Pancreas (tissue), 10 donors: ENCODE results near the gene CDK11B. TPM values are rescaled to one million over a fixed set of nuclear protein-coding genes. Genes with fewer than 3 reads are reported as not detected.

Experiments
- ATAC-seq, 4 donors: fragments of 200-7000 bp; cut with Tn5 transposase; one replicate each; pipeline versions ENCODE4 v1.8.0 to v1.9.1; 2020; ENCODE audit warnings: mild to moderate bottlenecking in 4 of 4, moderate library complexity in 4 of 4
- DNase-seq, 6 donors: peaks; one replicate each; pipeline ENCODE4 v3.0.0-alpha.2; 2020
- FAIRE-seq: peaks from 2 replicates; lab custom pipeline; 2012; peaks lifted over from hg19 to GRCh38; lab: Jason Lieb, UNC
- H3K27ac ChIP-seq, 4 donors: fragments of 200-600 bp; sonication (generic); 1 replicate in 3 of 4; 2 replicates in 1 of 4; pipeline versions ENCODE4 v1.5.0 to v1.8.0; 2020
- H3K27me3 ChIP-seq, 4 donors: fragments of 200-600 bp; one replicate each; pipeline ENCODE4 v1.8.0; 2021
- H3K36me3 ChIP-seq, 3 donors: fragments of 200-600 bp; sonication (generic) in 1 of 3; one replicate each; pipeline versions ENCODE4 v1.5.0 to v1.8.0; 2020 to 2021
- H3K4me1 ChIP-seq, 3 donors: fragments of 200-600 bp; one replicate each; pipeline ENCODE4 v1.8.0; 2021
- H3K4me3 ChIP-seq, 4 donors: fragments of 200-600 bp; sonication (generic) in 2 of 4; one replicate each; pipeline versions ENCODE4 v1.5.0 to v1.8.0; 2020 to 2021
- H3K9me3 ChIP-seq, 4 donors: fragments of 200-600 bp; one replicate each; pipeline ENCODE4 v1.8.0; 2021
- WGBS, 2 donors: extraction: QIAGEN DNeasy Blood & Tissue Kit; methylation state at CpG; one replicate each; pipeline ENCODE4 v1.1.7; 2013; 5-methylcytosine and 5-hydroxymethylcytosine counted together
- intact Hi-C, 3 donors: fragments of 100-400 bp; cut with DNase I; formaldehyde crosslinking; loops; one replicate each; pipeline versions ENCODE4 v1.11.1 to v1.14.2; 2022
- polyA plus RNA-seq, 2 donors: library from polyadenylated mRNA; stranded (reverse); fragments of 200-250 nt; gene quantifications; one replicate each; pipeline ENCODE4 v1.2.3, GENCODE V29; 2013
- total RNA-seq, 6 donors: library from RNA; stranded (reverse); fragmentation: NEBNext Ultra II Directional in 4 of 6; extraction: Animal tissue kit (Norgen Biotek cat#: 25700) in 4 of 6; gene quantifications; one replicate each; pipeline versions ENCODE4 v1.2.1 to v1.2.4, GENCODE V29; 2021 to 2023
- TF ChIP-seq, protein P1 (sequence below), 4 donors: fragments of 200-600 bp; sonication (generic) in 3 of 4; IDR thresholded peaks; one replicate each; pipeline versions ENCODE4 v1.5.0 to v1.8.0; 2021; ENCODE audit warnings: antibody characterized with exemption in 4 of 4
- donor health status: healthy with polysubstance abuse.
- donor health status: DM: no; HTN: no; CAD: no; lungs with moderate emphysema.
- donor health status: DM: no; HTN: no; CAD: no.
- donor health status: control.
- donor health status: control.
- donor health status: Bipolar disorder and iron deficiency.
- donor health status: DM: yes; HTN: yes; CAD: no.
- donor health status: DM: no; HTN: no; CAD: no.
- donor health status: DM: no; HTN: no; CAD: no.
- donor health status: DM: yes; HTN: yes; CAD: no.

CDK11B gene
- total and polyA plus RNA-seq, 8 donors: 9.0 to 31.8 (median 10.9) TPM

DNA sequence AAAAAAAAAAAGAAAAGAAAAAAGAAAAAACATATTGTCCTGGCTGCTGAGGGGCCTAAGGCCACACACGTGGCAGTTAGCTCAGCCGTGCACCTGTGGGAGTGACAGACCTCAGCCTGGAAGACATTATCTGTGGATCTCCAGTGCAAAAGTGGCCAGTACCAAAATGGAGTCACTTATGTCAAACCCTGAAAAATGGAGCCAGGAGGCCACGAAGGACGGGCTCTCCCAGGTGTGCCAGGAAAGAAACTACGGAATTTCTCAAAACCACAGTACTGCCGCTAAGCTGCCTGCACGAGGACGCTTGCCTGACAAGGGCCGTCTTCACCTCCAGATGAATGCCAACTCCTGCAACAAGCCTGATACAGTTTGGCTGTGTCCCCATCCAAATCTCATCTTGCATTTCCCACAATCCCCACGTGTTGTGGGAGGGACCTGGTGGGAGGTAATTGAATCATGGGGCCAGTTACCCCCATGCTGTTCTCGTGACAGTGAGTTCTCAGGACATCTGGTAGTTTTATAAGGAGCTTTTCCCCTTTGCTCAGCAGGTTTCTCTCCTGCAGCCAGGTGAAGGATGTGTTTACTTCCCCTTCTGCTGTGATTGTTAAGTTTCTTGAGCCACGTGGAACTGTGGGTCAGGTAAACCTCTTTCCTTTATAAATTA is 48.9 kb downstream of the CDK11B start:
- 71 to 74% methylated on average over 12 of the region's 12 CpGs for WGBS, 2 donors
- TF ChIP-seq, protein P1, sequence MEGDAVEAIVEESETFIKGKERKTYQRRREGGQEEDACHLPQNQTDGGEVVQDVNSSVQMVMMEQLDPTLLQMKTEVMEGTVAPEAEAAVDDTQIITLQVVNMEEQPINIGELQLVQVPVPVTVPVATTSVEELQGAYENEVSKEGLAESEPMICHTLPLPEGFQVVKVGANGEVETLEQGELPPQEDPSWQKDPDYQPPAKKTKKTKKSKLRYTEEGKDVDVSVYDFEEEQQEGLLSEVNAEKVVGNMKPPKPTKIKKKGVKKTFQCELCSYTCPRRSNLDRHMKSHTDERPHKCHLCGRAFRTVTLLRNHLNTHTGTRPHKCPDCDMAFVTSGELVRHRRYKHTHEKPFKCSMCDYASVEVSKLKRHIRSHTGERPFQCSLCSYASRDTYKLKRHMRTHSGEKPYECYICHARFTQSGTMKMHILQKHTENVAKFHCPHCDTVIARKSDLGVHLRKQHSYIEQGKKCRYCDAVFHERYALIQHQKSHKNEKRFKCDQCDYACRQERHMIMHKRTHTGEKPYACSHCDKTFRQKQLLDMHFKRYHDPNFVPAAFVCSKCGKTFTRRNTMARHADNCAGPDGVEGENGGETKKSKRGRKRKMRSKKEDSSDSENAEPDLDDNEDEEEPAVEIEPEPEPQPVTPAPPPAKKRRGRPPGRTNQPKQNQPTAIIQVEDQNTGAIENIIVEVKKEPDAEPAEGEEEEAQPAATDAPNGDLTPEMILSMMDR (IDR thresholded peaks at IDR 0.05): no peak

DNA sequence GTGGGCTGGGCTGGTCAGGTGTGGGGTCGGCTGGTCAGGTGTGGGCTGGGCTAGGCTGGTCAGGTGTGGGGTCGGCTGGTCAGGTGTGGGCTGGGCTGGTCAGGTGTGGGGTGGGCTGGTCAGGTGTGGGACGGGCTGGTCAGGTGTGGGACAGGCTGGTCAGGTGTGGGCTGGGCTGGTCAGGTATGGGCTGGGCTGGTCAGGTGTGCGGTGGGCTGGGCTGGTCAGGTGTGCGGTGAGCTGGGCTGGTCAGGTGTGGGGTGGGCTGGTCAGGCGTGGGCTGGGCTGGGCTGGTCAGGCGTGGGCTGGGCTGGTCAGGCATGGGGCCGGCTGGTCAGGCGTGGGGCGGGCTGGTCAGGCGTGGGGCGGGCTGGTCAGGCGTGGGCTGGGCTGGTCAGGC is 52.6 kb downstream of the CDK11B start:
- TF ChIP-seq, protein P1 (IDR thresholded peaks at IDR 0.05): no peak
- H3K9me3 ChIP-seq: no peaks in the 10 kb centered on the region
- intact Hi-C loops: no loop called here
- H3K4me3 ChIP-seq: no peak overlapping the region
- H3K36me3 ChIP-seq: no peaks in the 10 kb centered on the region
- 65 to 77% methylated on average over 7 to 13 of the region's 13 CpGs for WGBS, 2 donors
- DNase-seq: peak in 1 of 6 donors; percentile 48
- no peaks in the 10 kb centered on the region for H3K4me1 ChIP-seq
- no peak for FAIRE-seq
- no peak overlapping the region for H3K27ac ChIP-seq
- no peaks in the 10 kb centered on the region for H3K27me3 ChIP-seq
- no peak for ATAC-seq

More for the DNA sequence above, 48.9 kb downstream of the CDK11B start:
- Histone ChIP-seq H3K9me3 (no peaks in the 10 kb centered on the region), H3K4me3 (no peak overlapping the region), H3K27me3 (no peaks in the 10 kb centered on the region), H3K36me3 (no peaks in the 10 kb centered on the region), H3K27ac (no peak overlapping the region), H3K4me1 (peaks cover 0 to 9% (median 0%) of the 10 kb centered on the region in 3 donors)
- DNase-seq (peak in 1 of 6 donors; percentile 7), ATAC-seq (no peak), FAIRE-seq (no peak)
- intact Hi-C loops: no loop called here

DNA sequence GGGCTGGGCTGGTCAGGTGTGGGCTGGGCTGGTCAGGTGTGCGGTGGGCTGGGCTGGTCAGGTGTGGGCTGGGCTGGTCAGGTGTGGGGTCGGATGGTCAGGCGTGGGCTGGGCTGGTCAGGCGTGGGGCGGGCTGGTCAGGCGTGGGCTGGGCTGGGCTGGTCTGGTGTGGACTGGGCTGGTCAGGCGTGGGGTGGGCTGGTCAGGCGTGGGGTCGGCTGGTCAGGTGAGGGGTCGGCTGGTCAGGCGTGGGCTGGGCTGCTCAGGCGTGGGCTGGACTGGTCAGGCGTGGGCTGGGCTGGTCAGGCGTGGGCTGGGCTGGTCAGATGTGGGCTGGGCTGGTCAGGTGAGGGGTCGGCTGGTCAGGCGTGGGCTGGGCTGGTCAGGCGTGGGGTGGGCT is 53.1 kb downstream of the CDK11B start:
- no peak overlapping the region for H3K27ac ChIP-seq
- WGBS, 2 donors: 76 to 85% methylated on average over 17 of the region's 17 CpGs
- intact Hi-C loops: no loop called here
- TF ChIP-seq, protein P1 (IDR thresholded peaks at IDR 0.05): no peak
- no peaks in the 10 kb centered on the region for H3K4me1 ChIP-seq
- no peaks in the 10 kb centered on the region for H3K36me3 ChIP-seq
- FAIRE-seq (no peak), DNase-seq (no peak), ATAC-seq (no peak)
- H3K4me3 ChIP-seq: no peak overlapping the region
- H3K27me3 ChIP-seq: no peaks in the 10 kb centered on the region
- no peaks in the 10 kb centered on the region for H3K9me3 ChIP-seq

DNA sequence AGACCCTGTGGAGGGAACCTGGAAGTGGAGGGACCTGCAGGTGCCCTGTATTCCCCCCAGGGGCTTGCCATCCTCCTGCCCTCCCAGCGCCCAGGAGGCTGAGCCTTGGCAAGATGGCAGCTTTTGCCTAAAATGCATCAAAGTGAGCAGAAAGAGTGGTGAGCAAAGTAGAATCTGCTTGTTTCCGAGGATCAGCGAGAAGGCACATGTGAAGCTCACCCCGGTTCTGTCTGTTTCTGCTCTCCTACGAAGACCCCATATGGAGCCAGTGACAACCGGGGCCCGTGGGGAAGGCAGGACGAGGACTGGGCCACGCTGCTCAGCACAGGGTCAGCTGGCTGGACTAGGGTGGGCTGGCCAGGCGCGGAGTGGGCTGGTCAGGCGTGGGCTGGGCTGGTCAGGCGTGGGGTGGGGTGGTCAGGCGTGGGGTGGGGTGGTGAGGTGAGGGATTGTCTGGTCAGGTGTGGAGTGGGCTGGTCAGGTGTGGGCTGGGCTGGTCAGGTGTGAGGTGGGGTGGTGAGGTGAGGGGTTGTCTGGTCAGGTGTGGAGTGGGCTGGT is 53.7 kb downstream of the CDK11B start:
- DNase-seq: no peak
- ATAC-seq: no peak
- no peak for FAIRE-seq
- H3K27me3 ChIP-seq: no peaks in the 10 kb centered on the region
- intact Hi-C loops: no loop called here
- H3K9me3 ChIP-seq: no peaks in the 10 kb centered on the region
- 79 to 87% methylated on average over 14 of the region's 14 CpGs for WGBS, 2 donors
- TF ChIP-seq, protein P1 (IDR thresholded peaks at IDR 0.05): no peak
- no peaks in the 10 kb centered on the region for H3K4me1 ChIP-seq
- no peaks in the 10 kb centered on the region for H3K36me3 ChIP-seq
- H3K27ac ChIP-seq: no peak overlapping the region
- H3K4me3 ChIP-seq: no peak overlapping the region
